Trophoblast cell (in vitro differentiated cells and primary cell): ENCODE results near the gene KCNH1.
"Not testable (repeated sequence)": the region's sequence is repeated elsewhere in the genome, so short reads cannot be mapped to it uniquely, and the experiment has no call there.

Experiments used
- DNase-seq, 2 donors: peaks; one replicate each; pipeline ENCODE4 v3.0.0-alpha.2; 2016
- H2AFZ ChIP-seq: 2 replicates; pipeline ENCODE4 v1.6.1; 2013; ENCODE audit warnings: low read length, moderate library complexity, mild to moderate bottlenecking; ENCODE audit not compliant: insufficient read depth, poor library complexity
- H2AK5ac ChIP-seq: 2 replicates; pipeline ENCODE4 v1.6.1; 2013; ENCODE audit warnings: mild to moderate bottlenecking, low read length
- H2BK120ac ChIP-seq: 2 replicates; pipeline ENCODE4 v1.6.1; 2013; ENCODE audit warnings: low read length, mild to moderate bottlenecking, moderate library complexity; ENCODE audit not compliant: insufficient read depth, poor library complexity
- H2BK12ac ChIP-seq: 2 replicates; pipeline ENCODE4 v1.6.1; 2013; ENCODE audit warnings: mild to moderate bottlenecking, low read length, moderate library complexity
- H2BK5ac ChIP-seq: 2 replicates; pipeline ENCODE4 v1.6.1; 2013; ENCODE audit warnings: low read length, low read depth, moderate library complexity, mild to moderate bottlenecking; ENCODE audit not compliant: poor library complexity
- H3K14ac ChIP-seq: 2 replicates; pipeline ENCODE4 v1.6.1; 2013; ENCODE audit warnings: mild to moderate bottlenecking, low read length
- H3K18ac ChIP-seq: 2 replicates; pipeline ENCODE4 v1.6.1; 2013; ENCODE audit warnings: mild to moderate bottlenecking, low read length
- H3K23ac ChIP-seq: 2 replicates; pipeline ENCODE4 v1.6.1; 2013; ENCODE audit warnings: low read length
- H3K27ac ChIP-seq: 2 replicates; pipeline ENCODE4 v1.5.1; 2013; ENCODE audit warnings: low read depth, mild to moderate bottlenecking, inconsistent platforms, low read length, moderate library complexity
- H3K27me3 ChIP-seq: 2 replicates; pipeline ENCODE4 v1.6.1; 2013; ENCODE audit warnings: inconsistent platforms, mild to moderate bottlenecking, low read length, moderate library complexity; ENCODE audit not compliant: insufficient read depth
- H3K36me3 ChIP-seq, 2 experiments: 1 replicate in 1 of 2; 2 replicates in 1 of 2; pipeline ENCODE4 v1.6.1; 2013; ENCODE audit warnings: low read length in 2 of 2, mild to moderate bottlenecking in 2 of 2, moderate library complexity in 1 of 2; ENCODE audit not compliant: insufficient read depth in 2 of 2, control insufficient read depth in 1 of 2
- H3K4ac ChIP-seq: 2 replicates; pipeline ENCODE4 v1.6.1; 2013; ENCODE audit warnings: low read depth, mild to moderate bottlenecking, low read length, moderate library complexity
- H3K4me1 ChIP-seq, 2 experiments: 1 replicate in 1 of 2; 2 replicates in 1 of 2; pipeline ENCODE4 v1.6.1; 2013; ENCODE audit warnings: low read length in 2 of 2, mild to moderate bottlenecking in 2 of 2, moderate library complexity in 1 of 2; ENCODE audit not compliant: insufficient read depth in 2 of 2, control insufficient read depth in 1 of 2
- H3K4me2 ChIP-seq: 2 replicates; pipeline ENCODE4 v1.6.1; 2013; ENCODE audit warnings: inconsistent platforms, mild to moderate bottlenecking, low read length, moderate library complexity
- H3K4me3 ChIP-seq: 2 replicates; pipeline ENCODE4 v1.5.1; 2013; ENCODE audit warnings: mild to moderate bottlenecking, low read depth, low read length, inconsistent platforms
- H3K79me1 ChIP-seq: one replicate; pipeline ENCODE4 v1.6.1; 2013; ENCODE audit warnings: low read length
- H3K79me2 ChIP-seq: 2 replicates; pipeline ENCODE4 v1.6.1; 2013; ENCODE audit warnings: low read length, mild to moderate bottlenecking; ENCODE audit not compliant: control insufficient read depth, insufficient read depth, poor library complexity
- H3K9ac ChIP-seq: 2 replicates; pipeline ENCODE4 v1.6.1; 2013; ENCODE audit warnings: mild to moderate bottlenecking, low read length
- H3K9me3 ChIP-seq: 2 replicates; pipeline ENCODE4 v1.6.1; 2013; ENCODE audit warnings: low read depth, mild to moderate bottlenecking, control low read depth, inconsistent platforms, low read length; ENCODE audit not compliant: insufficient read depth
- H4K12ac ChIP-seq: 2 replicates; pipeline ENCODE4 v1.6.1; 2013; ENCODE audit warnings: low read depth, mild to moderate bottlenecking, low read length, moderate library complexity
- H4K8ac ChIP-seq: 2 replicates; pipeline ENCODE4 v1.6.1; 2013; ENCODE audit warnings: low read depth, mild to moderate bottlenecking, low read length, moderate library complexity
- H4K91ac ChIP-seq: one replicate; pipeline ENCODE4 v1.6.1; 2013; ENCODE audit warnings: low read depth, mild to moderate bottlenecking, low read length, moderate library complexity
- WGBS: extraction: QIAGEN DNeasy Blood & Tissue Kit; methylation state at CpG from one replicate; pipeline ENCODE4 v1.1.7; 2013; ENCODE audit warnings: missing lambda C conversion rate; ENCODE audit not compliant: insufficient read length, insufficient coverage; ENCODE audit errors: extremely low coverage; 5-methylcytosine and 5-hydroxymethylcytosine counted together

Gene KCNH1

GRCh38 chr1:211014275-211014674 is 119.7 kb downstream of the KCNH1 start:
- Histone ChIP-seq H3K4me3 (no peak overlapping the region), H4K8ac (no peak overlapping the region), H3K4me2 (no peak overlapping the region), H3K27ac (no peak overlapping the region), H2AFZ (no peak overlapping the region), H3K79me2 (no peaks in the 10 kb centered on the region), H3K9me3 (peaks cover 1% of the 10 kb centered on the region), H3K4ac (no peak overlapping the region), H2BK5ac (no peak overlapping the region), H3K18ac (no peak overlapping the region), H4K91ac (no peak overlapping the region), H3K27me3 (no peaks in the 10 kb centered on the region), H2BK12ac (no peak overlapping the region), H3K23ac (no peak overlapping the region), H4K12ac (no peak overlapping the region), H3K4me1 (peaks cover 0 to 3% of the 10 kb centered on the region in 2 experiments), H3K14ac (no peak overlapping the region), H3K79me1 (no peaks in the 10 kb centered on the region), H2BK120ac (no peak overlapping the region), H3K9ac (no peak overlapping the region), H3K36me3 (no peaks in the 10 kb centered on the region), H2AK5ac (no peak overlapping the region)
- WGBS, result no CpG with 5 or more reads among the region's 7 CpGs
- DNase-seq, result no peak

GRCh38 chr1:211013346-211014240 is 120.4 kb downstream of the KCNH1 start:
- no peak overlapping the region for H2AK5ac ChIP-seq
- H3K23ac ChIP-seq, result no peak overlapping the region
- H3K79me1 ChIP-seq, result no peaks in the 10 kb centered on the region
- H3K27ac ChIP-seq, result no peak overlapping the region
- no peak overlapping the region for H3K14ac ChIP-seq
- no peaks in the 10 kb centered on the region for H3K27me3 ChIP-seq
- no peak overlapping the region for H2BK5ac ChIP-seq
- H4K91ac ChIP-seq, result no peak overlapping the region
- H4K8ac ChIP-seq, result no peak overlapping the region
- no peak overlapping the region for H3K18ac ChIP-seq
- no peaks in the 10 kb centered on the region for H3K36me3 ChIP-seq
- H3K4me1 ChIP-seq, result peaks cover 0 to 3% of the 10 kb centered on the region in 2 experiments
- H4K12ac ChIP-seq, result no peak overlapping the region
- H3K9ac ChIP-seq, result no peak overlapping the region
- no peak overlapping the region for H2BK12ac ChIP-seq
- WGBS, result no CpG with 5 or more reads among the region's 7 CpGs
- peak in 1 of 2 donors; percentile 4 for DNase-seq
- H2AFZ ChIP-seq, result no peak overlapping the region
- no peaks in the 10 kb centered on the region for H3K79me2 ChIP-seq
- peaks cover 1% of the 10 kb centered on the region for H3K9me3 ChIP-seq
- H3K4ac ChIP-seq, result no peak overlapping the region
- H3K4me2 ChIP-seq, result no peak overlapping the region
- no peak overlapping the region for H2BK120ac ChIP-seq
- H3K4me3 ChIP-seq, result peak overlapping the region; percentile 27

- not testable (repeated sequence) for H3K9me3 ChIP-seq, DNase-seq, H2BK120ac ChIP-seq, H2BK5ac ChIP-seq, H3K4me1 ChIP-seq, H3K79me1 ChIP-seq, H3K79me2 ChIP-seq, H3K23ac ChIP-seq, H3K4ac ChIP-seq, H3K27ac ChIP-seq, H3K9ac ChIP-seq, H2BK12ac ChIP-seq, H4K12ac ChIP-seq, H3K4me2 ChIP-seq, H3K14ac ChIP-seq, H2AK5ac ChIP-seq, H3K27me3 ChIP-seq, H4K91ac ChIP-seq, H2AFZ ChIP-seq, H3K36me3 ChIP-seq, H3K4me3 ChIP-seq, H3K18ac ChIP-seq, H4K8ac ChIP-seq
- no CpG with 5 or more reads among the region's 1 CpG for WGBS
These were observed 122.8 kb downstream of the KCNH1 start for GRCh38 chr1:211011128-211011527.

- DNase-seq, result no peak
- H3K9ac ChIP-seq, result no peak overlapping the region
- no CpG with 5 or more reads among the region's 5 CpGs for WGBS
- H3K27ac ChIP-seq, result no peak overlapping the region
- H3K79me2 ChIP-seq, result no peaks in the 10 kb centered on the region
- no peak overlapping the region for H3K4me2 ChIP-seq
- H4K8ac ChIP-seq, result no peak overlapping the region
- no peak overlapping the region for H2AFZ ChIP-seq
- no peaks in the 10 kb centered on the region for H3K79me1 ChIP-seq
- H3K36me3 ChIP-seq, result no peaks in the 10 kb centered on the region
- H2BK12ac ChIP-seq, result no peak overlapping the region
- H2BK5ac ChIP-seq, result no peak overlapping the region
- no peak overlapping the region for H4K12ac ChIP-seq
- no peak overlapping the region for H3K18ac ChIP-seq
- no peaks in the 10 kb centered on the region for H3K27me3 ChIP-seq
- H3K4ac ChIP-seq, result no peak overlapping the region
- peaks cover 1% of the 10 kb centered on the region for H3K9me3 ChIP-seq
- H2BK120ac ChIP-seq, result no peak overlapping the region
- no peak overlapping the region for H3K4me3 ChIP-seq
- no peak overlapping the region for H4K91ac ChIP-seq
- H3K4me1 ChIP-seq, result no peaks in the 10 kb centered on the region
- no peak overlapping the region for H3K14ac ChIP-seq
- no peak overlapping the region for H2AK5ac ChIP-seq
- H3K23ac ChIP-seq, result no peak overlapping the region
These were observed 124.0 kb downstream of the KCNH1 start for GRCh38 chr1:211009944-211010343.
